Peyer's patch (tissue), 4 donors: Measurements from ENCODE around the gene NKX1-2. TPM values are rescaled to one million over a fixed set of nuclear protein-coding genes. Genes with fewer than 3 reads are reported as not detected.

Source experiments
- DNase-seq, 3 donors: peaks; one replicate each; pipeline ENCODE4 v3.0.0-alpha.2; 2017 to 2019
- H3K27ac ChIP-seq, 4 donors: fragments of 200-600 bp; sonication (generic); one replicate each; pipeline ENCODE4 v1.5.1; 2016 to 2019
- H3K27me3 ChIP-seq, 2 donors: fragments of 200-600 bp; sonication (generic); one replicate each; pipeline ENCODE4 v1.5.1; 2019
- H3K36me3 ChIP-seq, 3 donors: fragments of 200-600 bp; sonication (generic); one replicate each; pipeline ENCODE4 v1.5.1; 2016 to 2019
- H3K4me1 ChIP-seq, 4 donors: fragments of 200-600 bp; sonication (generic); one replicate each; pipeline ENCODE4 v1.5.1; 2016 to 2019
- H3K4me3 ChIP-seq, 4 donors: fragments of 200-600 bp; sonication (generic); 1 replicate in 3 of 4; 2 replicates in 1 of 4; pipeline ENCODE4 v1.5.1; 2016 to 2019; ENCODE audit warnings: mild to moderate bottlenecking in 1 of 4
- H3K9me3 ChIP-seq, 4 donors: fragments of 200-600 bp; sonication (generic); one replicate each; pipeline ENCODE4 v1.5.1; 2016 to 2019; ENCODE audit warnings: mild to moderate bottlenecking in 1 of 4
- POLR2A ChIP-seq, 2 donors: fragments of 450-650 bp; IDR thresholded peaks; one replicate each; pipeline ENCODE4 v1.5.1; 2017; ENCODE audit warnings: antibody characterized with exemption in 2 of 2, mild to moderate bottlenecking in 2 of 2, moderate library complexity in 2 of 2
- total RNA-seq, 4 donors: library from RNA; depleted of rRNA; stranded (reverse); fragments of >200 nt; gene quantifications; one replicate each; pipeline ENCODE4 v1.1.0, GENCODE V29; 2016
- TF ChIP-seq, protein P1 (sequence below), 6 experiments: fragments of 450-650 bp in 4 of 6; fragments of 200-600 bp in 2 of 6; sonication (generic) in 1 of 6; IDR thresholded peaks; one replicate each; pipeline ENCODE4 v1.5.1; 2017 to 2019; ENCODE audit warnings: antibody characterized with exemption in 6 of 6, mild to moderate bottlenecking in 3 of 6, moderate library complexity in 1 of 6

NKX1-2 gene
- total RNA-seq, 4 donors from 2014 or later, result not detected

DNA sequence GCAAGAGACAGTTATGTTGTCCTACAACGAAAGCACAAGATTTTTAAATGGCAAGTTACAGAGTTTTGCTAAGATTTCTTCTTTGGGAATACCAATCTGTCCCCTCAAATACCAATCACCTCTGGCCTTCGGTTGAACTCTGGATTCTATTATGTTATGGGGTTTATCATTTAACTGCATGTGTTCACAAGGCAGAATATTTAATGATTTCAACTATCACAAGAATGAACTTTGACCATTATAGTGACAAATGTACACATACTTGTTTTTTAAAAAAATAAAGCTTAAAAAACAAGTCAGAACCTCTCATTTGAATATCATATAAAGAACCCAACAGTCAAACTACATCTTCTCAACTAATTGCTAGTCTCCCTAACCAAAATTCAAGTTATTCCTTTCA lies 42.4 kb downstream of the NKX1-2 start:
- Histone ChIP-seq H3K27me3 (no peaks in the 10 kb centered on the region), H3K36me3 (peaks cover 0 to 69% (median 0%) of the 10 kb centered on the region in 3 donors), H3K4me3 (no peak overlapping the region), H3K27ac (peak overlapping the region in 2 of 4 donors; percentile 1 to 50), H3K9me3 (no peaks in the 10 kb centered on the region), H3K4me1 (no peaks in the 10 kb centered on the region)
- DNase-seq, result no peak
- no peak for TF ChIP-seq POLR2A (IDR thresholded peaks at IDR 0.05)
- TF ChIP-seq, protein P1, sequence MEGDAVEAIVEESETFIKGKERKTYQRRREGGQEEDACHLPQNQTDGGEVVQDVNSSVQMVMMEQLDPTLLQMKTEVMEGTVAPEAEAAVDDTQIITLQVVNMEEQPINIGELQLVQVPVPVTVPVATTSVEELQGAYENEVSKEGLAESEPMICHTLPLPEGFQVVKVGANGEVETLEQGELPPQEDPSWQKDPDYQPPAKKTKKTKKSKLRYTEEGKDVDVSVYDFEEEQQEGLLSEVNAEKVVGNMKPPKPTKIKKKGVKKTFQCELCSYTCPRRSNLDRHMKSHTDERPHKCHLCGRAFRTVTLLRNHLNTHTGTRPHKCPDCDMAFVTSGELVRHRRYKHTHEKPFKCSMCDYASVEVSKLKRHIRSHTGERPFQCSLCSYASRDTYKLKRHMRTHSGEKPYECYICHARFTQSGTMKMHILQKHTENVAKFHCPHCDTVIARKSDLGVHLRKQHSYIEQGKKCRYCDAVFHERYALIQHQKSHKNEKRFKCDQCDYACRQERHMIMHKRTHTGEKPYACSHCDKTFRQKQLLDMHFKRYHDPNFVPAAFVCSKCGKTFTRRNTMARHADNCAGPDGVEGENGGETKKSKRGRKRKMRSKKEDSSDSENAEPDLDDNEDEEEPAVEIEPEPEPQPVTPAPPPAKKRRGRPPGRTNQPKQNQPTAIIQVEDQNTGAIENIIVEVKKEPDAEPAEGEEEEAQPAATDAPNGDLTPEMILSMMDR (IDR thresholded peaks at IDR 0.05), result no peak

DNA sequence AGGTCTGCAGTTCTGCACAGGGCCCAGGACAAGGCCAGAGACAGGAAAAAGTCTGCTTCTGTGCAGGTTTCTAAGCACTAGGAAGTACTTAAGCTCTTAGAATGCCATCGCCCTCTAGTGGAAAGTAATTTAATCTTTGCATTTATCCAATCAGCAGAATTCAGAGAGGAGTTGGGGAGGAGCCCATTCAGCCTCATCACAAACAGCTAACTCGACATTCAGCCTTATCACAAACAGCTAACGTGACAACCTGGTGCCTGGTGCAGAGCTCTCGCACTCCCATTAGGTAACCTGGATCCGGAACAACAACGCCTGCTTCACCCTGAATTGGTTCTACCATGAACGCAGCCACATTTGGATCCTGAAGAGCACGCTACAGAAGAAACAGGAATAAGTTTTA lies 46.3 kb downstream of the NKX1-2 start:
- DNase-seq, result peak in 1 of 3 donors; percentile 51
- Histone ChIP-seq H3K4me1 (no peaks in the 10 kb centered on the region), H3K27ac (no peak overlapping the region), H3K9me3 (no peaks in the 10 kb centered on the region), H3K4me3 (no peak overlapping the region), H3K36me3 (peaks cover 0 to 81% (median 0%) of the 10 kb centered on the region in 3 donors), H3K27me3 (no peaks in the 10 kb centered on the region)
- TF ChIP-seq, protein P1 (IDR thresholded peaks at IDR 0.05), result peak; percentile 44 to 69 (median 59)
- TF ChIP-seq POLR2A (IDR thresholded peaks at IDR 0.05), result no peak

DNA sequence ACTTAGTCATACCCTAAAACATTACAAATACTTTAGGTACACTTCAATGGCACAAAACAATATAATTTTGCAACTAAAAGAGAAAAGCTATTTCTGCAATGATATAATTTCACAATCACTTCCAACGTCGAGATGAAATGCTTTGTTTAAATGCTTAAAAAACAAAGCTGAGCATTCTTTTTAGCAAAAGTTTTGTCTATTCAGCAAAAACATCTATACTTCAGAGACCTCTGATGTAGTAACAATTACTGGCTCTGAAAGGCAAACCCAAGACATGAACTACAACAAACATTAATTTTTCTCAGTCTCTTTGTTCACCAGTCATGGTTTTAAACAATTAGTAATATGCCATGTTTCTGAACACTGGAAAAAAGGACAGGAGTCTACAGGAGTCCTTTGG lies 47.6 kb downstream of the NKX1-2 start:
- H3K27ac ChIP-seq, result no peak overlapping the region
- H3K9me3 ChIP-seq, result no peaks in the 10 kb centered on the region
- no peaks in the 10 kb centered on the region for H3K27me3 ChIP-seq
- no peak for DNase-seq
- H3K4me1 ChIP-seq, result no peaks in the 10 kb centered on the region
- H3K4me3 ChIP-seq, result no peak overlapping the region
- TF ChIP-seq, protein P1 (IDR thresholded peaks at IDR 0.05), result no peak
- no peak for TF ChIP-seq POLR2A (IDR thresholded peaks at IDR 0.05)
- H3K36me3 ChIP-seq, result peaks cover 0 to 93% (median 0%) of the 10 kb centered on the region in 3 donors

DNA sequence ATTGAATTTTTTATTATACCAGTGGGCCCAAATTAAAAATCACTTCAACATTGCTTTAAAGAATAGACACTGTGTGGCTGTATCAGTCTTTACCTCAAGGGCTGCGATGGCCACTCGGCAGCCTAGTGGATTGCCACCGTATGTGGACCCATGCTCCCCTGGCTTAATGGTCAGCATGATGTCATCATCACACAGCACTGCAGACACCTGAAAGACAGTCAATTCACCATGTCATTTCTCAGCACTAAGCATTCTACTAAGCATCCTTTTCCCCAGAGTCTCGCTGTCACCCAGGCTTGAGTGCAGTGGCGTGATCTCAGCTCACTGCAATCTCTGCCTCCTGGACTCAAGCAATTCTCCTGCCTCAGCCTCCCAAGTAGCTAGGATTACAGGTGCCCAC lies 48.2 kb downstream of the NKX1-2 start:
- TF ChIP-seq, protein P1 (IDR thresholded peaks at IDR 0.05), result no peak
- no peak for TF ChIP-seq POLR2A (IDR thresholded peaks at IDR 0.05)
- Histone ChIP-seq H3K36me3 (peaks cover 0 to 95% (median 0%) of the 10 kb centered on the region in 3 donors), H3K27ac (no peak overlapping the region), H3K27me3 (no peaks in the 10 kb centered on the region), H3K4me1 (no peaks in the 10 kb centered on the region), H3K9me3 (no peaks in the 10 kb centered on the region), H3K4me3 (no peak overlapping the region)
- DNase-seq, result peak in 2 of 3 donors; percentile 6 to 19

Other genes starting within 250 kb of the NKX1-2 start
- 1,000 to 10,000 TPM in 1 of 4 donors, 100 to 1,000 TPM in 3; 155 to 1,170 (median 625) TPM for gene OAT, start 31.1 kb downstream of the NKX1-2 start, total RNA-seq
- gene LHPP, start 11.8 kb upstream of the NKX1-2 start, total RNA-seq, result 10 to 100 TPM; 34.2 to 76.7 (median 38.2) TPM